Astrocyte of the spinal cord (primary cell): ENCODE measurements around the gene APOBEC4.

ENCODE experiments used
- DNase-seq: peaks from one replicate; pipeline ENCODE4 v3.0.0; 2011; ENCODE audit warnings: low read depth, low spot score
- H3K4me3 ChIP-seq: 2 replicates; pipeline ENCODE4 v1.5.1; 2011; ENCODE audit warnings: low read depth, mild to moderate bottlenecking, low read length, moderate library complexity
- CTCF ChIP-seq: IDR thresholded peaks from 2 replicates; pipeline ENCODE4 v1.5.1; 2012; ENCODE audit warnings: low read depth, mild to moderate bottlenecking, low read length, inconsistent platforms
- in situ Hi-C: cut with HindIII; loops from 2 replicates; pipeline ENCODE4 v1.10.0; 2017; ENCODE audit warnings: low sequenced_read_pairs

The APOBEC4 gene

GRCh38 chr1:183651612-183652011 lies 1.5 kb downstream of the APOBEC4 start:
- TF ChIP-seq CTCF = no peak
- in situ Hi-C loops = no loop called here
- H3K4me3 ChIP-seq = no peak overlapping the region
- DNase-seq = no peak

- no peak for TF ChIP-seq CTCF
- in situ Hi-C loops = no loop called here
- DNase-seq = peak; percentile 58
- no peak overlapping the region for H3K4me3 ChIP-seq
These were observed 5.1 kb downstream of the APOBEC4 start for GRCh38 chr1:183648042-183648441.

GRCh38 chr1:183646776-183647175 lies 6.3 kb downstream of the APOBEC4 start:
- TF ChIP-seq CTCF = no peak

GRCh38 chr1:183645531-183645930 lies 7.6 kb downstream of the APOBEC4 start:
- no peak for DNase-seq
- no peak overlapping the region for H3K4me3 ChIP-seq
- no peak for TF ChIP-seq CTCF
- in situ Hi-C loops = no loop called here

More at GRCh38 chr1:183646776-183647175, 6.3 kb downstream of the APOBEC4 start:
- in situ Hi-C loops = no loop called here
- DNase-seq = no peak
- H3K4me3 ChIP-seq = no peak overlapping the region

- in situ Hi-C loops = no loop called here
These were observed 10.9 kb downstream of the APOBEC4 start for GRCh38 chr1:183642166-183642565.

GRCh38 chr1:183640193-183640592 lies 12.9 kb downstream of the APOBEC4 start:
- H3K4me3 ChIP-seq = no peak overlapping the region
- in situ Hi-C loops = no loop called here
- TF ChIP-seq CTCF = no peak
- no peak for DNase-seq

More at GRCh38 chr1:183642166-183642565, 10.9 kb downstream of the APOBEC4 start:
- H3K4me3 ChIP-seq = no peak overlapping the region
- TF ChIP-seq CTCF = no peak
- DNase-seq = no peak
